Measurements from ENCODE around the gene UNC13D.
"Not testable (repeated sequence)": the region's sequence is repeated elsewhere in the genome, so short reads cannot be mapped to it uniquely, and the experiment has no call there.

UNC13D gene

DNA sequence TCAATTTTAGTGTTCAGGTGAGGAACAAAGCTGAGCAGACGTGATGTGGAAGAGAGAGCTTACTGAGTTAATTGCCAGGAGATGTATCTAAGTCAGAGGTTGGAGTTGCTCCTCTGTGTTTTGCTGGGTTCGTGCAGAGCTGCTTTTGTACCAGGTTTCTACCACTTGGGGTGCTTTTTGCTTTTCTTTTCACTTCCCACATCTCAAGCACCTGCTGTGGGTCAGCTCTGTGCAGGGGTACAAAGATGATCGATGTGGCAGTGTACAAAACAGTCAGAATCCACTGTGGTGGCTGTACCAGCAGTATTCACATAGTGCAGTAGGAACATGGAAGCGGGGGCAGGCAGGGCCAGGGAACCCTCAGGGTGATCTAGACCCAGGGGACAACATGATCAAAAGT, 44.8 kb downstream of the UNC13D start:
- no peak for DNase-seq (ENCODE audit: low spot score)

DNA sequence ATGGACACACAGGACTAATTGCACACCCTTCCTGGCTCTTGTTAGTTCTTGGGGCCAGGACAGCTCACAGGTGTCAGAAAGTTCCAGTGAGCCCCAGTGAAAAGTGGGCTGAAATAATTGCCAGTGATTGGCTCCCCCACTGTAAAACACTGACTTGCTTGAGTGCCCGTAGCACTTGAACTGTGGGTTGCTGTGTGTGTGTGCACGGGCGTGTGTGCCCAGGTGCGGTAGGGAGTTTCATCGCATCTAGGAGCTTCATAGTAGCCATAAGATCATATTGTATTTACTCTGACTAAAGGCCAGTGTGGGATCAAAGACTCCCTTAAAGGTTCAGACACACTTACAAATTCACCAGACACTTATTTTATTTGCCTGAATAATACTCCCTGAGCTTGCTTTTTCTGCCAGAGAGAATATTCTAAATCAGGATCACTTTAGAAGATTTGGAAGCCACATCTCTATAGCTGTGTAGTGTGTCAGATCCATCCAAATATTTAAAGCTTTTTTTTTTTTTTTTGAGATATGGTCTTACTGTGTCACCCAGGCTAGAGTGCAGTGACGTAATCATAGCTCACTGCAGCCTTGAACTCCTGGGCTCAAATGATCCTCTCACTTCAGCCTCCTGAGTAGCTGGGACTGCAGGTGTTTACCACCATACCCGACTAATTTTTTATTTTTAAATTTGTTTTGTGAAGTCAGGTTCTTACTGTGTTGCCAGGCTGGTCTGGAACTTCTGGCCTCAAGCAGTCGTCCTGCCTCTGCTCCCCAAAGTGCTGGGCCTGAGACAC, 48.2 kb downstream of the UNC13D start:
- DNase-seq (ENCODE audit: low spot score): no peak

DNA sequence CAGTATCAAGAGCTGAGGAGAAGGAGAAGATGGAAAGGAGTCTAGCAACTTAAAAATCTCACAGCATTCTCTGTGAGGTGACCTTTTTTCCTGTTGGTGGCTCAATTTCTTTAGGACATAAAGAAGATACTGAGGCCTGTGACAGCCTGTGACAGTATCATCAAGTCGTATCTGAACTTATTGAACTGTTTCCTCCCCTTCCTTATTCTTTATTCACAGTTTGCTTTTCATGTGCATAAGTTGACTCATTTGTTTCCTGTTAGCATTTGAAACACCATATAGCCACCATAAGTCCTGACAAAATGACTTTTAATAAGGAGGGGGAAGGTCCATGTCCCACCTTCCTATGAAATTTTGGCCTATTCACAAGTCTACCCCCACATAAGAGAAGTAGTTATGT, 50.7 kb downstream of the UNC13D start:
- DNase-seq (ENCODE audit: low spot score): no peak

DNA sequence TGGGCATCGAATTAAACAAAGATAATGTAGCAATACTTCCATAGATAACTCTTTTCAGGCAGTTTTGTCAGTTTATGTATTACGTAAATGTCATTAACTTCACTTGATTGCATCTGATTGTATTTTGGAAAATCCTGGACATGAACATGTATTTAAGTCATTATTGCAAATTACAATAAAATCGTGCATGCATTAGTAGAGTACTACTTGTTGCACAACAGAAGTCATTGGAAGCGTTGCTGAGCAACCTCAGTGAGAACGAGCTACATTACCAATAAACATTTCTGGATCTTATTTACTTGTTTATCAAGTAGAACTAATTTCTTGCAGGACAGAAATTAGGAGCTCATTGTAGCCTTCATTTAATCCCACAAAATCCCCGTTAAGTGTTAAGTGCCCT, 53.0 kb downstream of the UNC13D start:
- DNase-seq (ENCODE audit: low spot score): no peak

GRCh38 chr17:75785016-75785890, 59.0 kb downstream of the UNC13D start:
- peak; percentile 96 for DNase-seq (ENCODE audit: low spot score)

DNA sequence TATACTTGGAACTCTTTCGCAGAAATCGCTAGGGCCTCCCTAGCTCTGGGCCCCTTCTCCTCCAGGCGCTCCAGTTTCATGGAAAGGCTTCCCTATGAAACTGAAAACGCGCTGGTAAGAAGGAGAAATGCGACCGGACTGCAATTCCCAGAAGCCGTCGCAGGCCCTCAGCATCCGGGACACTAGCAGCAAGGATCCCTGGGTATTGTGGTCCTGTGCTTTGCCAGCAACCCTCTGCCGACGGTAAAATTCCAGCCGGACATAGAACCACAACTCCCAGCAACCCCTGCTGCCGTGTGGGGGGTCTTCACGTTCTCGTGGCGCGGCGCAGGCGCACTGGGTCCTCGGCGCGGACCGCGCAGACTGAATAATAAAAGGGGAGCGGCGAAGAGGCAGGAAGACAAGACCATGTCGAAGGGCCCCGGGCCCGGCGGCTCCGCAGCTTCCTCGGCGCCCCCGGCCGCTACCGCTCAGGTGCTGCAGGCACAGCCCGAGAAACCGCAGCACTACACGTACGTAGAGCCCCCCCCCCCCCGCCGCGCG, 59.7 kb downstream of the UNC13D start, which contains the start of gene UNK:
Gene UNK (plus strand): TSS at position 334 of the 543 bp plus-strand sequence. CDS start 75 bp downstream, at position 409.
- peak; percentile 97 for DNase-seq (ENCODE audit: low spot score)

- DNase-seq (ENCODE audit: low spot score): no peak
These were observed 60.3 kb downstream of the UNC13D start for GRCh38 chr17:75783803-75784472.

DNA sequence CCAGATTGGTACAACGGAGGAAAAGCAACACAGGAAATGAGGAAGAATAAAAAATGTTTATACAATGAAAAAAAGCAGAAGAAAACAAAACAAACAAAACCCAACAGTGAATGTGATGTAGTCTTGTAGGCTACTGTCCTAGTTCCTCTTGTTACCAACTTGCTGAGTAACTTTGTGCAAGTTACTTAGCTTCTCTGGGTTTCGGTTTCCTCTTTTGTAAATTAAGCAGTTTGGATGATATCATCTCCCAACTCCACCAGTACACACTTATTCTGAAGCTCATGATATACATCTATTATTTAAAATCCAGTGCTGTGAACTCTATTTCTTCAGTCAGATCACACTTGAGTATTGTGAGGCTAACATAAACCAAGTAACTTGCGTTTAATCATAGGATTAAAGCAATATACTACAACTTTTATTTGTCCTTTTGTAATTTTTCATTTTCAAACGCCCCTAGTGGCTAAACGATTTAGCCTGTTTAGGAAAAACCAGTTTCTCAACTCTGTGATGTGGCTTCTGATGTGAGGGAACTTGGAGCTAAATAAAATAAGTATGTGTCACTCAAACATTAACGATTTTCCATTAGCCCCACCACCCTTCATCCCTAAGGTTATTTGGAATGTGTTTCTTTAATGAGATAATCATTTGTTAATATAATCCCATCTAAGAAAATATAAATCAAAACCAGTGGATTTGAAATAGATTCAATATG, 61.0 kb downstream of the UNC13D start:
- DNase-seq (ENCODE audit: low spot score): peak; percentile 29

DNA sequence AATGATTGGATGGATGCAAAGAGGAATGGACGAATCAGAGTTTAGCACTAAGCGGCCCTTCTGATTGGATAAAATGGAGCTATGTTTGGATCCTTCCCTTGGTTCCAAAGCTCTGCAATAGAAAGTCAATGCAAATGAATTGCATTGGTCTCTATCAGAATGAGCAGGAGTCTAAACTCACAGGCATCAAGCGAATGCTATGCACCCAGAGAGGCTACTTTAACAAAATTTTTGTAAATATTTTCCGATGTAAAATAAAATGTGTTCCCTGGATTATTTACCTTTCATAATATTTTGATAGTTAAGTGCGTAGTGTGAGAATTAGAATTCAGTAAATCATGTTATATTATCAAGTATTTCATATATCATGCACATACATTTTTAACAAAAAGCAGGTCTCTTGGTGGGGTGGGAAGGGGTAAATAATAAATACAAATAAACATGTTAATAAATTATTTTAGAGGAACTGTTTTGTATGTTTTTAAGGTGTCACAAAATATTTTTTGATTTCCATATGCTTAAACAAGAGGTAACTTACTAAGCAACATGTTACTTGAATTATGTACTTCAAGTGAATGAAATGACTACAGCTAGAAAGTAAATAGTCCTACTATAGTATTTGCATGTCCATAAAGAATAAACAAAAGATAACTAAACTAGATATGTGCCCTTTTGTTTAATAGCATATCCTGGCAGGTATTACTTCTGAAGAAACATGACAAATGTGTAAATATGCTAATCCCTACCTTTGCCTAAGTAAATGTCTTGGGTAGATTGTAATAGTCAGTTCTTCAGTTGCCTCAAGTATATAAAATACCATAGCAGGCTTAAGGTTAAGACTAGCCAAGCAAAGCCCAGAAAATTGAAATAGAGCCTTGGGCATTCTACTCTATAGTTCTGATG, 64.0 kb downstream of the UNC13D start:
- no peak for DNase-seq (ENCODE audit: low spot score)

DNA sequence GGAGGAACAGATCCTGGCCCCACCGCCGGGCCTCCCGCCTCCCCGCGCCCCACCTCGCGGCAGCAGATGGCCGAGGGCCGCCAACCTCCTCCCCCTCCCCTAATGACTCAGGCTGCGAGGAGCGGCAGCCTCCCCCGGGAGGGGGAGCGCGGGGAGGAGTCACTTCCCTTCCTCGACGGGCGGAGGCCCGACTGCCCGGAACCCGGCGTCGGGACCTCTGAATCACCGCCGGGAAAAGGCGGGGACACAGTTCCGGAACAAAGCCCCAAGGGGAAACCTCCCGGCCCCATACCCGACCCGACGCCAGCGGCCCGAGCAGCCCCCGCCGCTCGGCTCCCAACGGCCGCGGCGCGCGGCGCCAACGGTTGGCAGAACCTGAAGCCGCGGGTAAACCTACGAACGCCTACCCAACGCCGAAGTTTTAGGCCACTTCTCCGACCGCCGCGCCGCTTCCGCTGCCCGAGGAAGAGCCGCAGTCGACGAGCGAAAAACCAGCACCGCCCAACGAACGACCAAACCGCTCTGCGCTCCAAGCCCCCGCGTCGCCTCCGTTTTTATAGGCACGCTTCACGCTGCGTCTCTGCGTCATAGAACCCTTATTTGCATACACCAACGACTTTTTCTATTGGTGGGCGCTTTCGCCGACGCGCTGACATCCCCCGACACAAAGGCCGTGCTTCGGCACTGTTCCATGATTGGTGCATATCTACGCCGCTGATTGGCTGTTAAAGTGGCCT, 64.8 kb downstream of the UNC13D start:
- DNase-seq (ENCODE audit: low spot score): peak; percentile 94

GRCh38 chr17:75778861-75779249, 65.3 kb downstream of the UNC13D start:
- DNase-seq (ENCODE audit: low spot score): no peak

- not testable (repeated sequence) for DNase-seq (ENCODE audit: low spot score)
These were observed 65.9 kb downstream of the UNC13D start for GRCh38 chr17:75778066-75778860.

GRCh38 chr17:75777296-75777922, 66.8 kb downstream of the UNC13D start:
- no peak for DNase-seq (ENCODE audit: low spot score)
